Ovary (tissue), 9 donors: ENCODE measurements around the gene AMPH. TPM values are rescaled to one million over a fixed set of nuclear protein-coding genes. Genes with fewer than 3 reads are reported as not detected.

Experiments used
- DNase-seq, 5 donors: peaks; one replicate each; pipeline ENCODE4 v3.0.0-alpha.2; 2019 to 2020
- H3K27ac ChIP-seq, 2 donors: fragments of 200-600 bp; one replicate each; pipeline versions ENCODE4 v1.5.1 to v1.8.0; 2019 to 2022
- H3K27me3 ChIP-seq: fragments of 200-600 bp; one replicate; pipeline ENCODE4 v1.8.0; 2022
- H3K36me3 ChIP-seq: fragments of 200-600 bp; sonication (generic); one replicate; pipeline ENCODE4 v1.5.1; 2019
- H3K4me1 ChIP-seq: one replicate; pipeline ENCODE4 v1.8.1; 2013; ENCODE audit warnings: mild to moderate bottlenecking, moderate library complexity; ENCODE audit not compliant: insufficient read depth
- H3K4me3 ChIP-seq: fragments of 200-600 bp; sonication (generic); one replicate; pipeline ENCODE4 v1.5.1; 2017
- H3K9me3 ChIP-seq, 2 donors: fragments of 200-600 bp in 1 of 2; sonication (generic) in 1 of 2; one replicate each; pipeline versions ENCODE4 v1.5.1 to v1.8.1; 2013 to 2019; ENCODE audit warnings: mild to moderate bottlenecking in 1 of 2, moderate library complexity in 1 of 2
- CTCF ChIP-seq, 3 donors: fragments of 450-650 bp in 2 of 3; fragments of 200-600 bp in 1 of 3; IDR thresholded peaks; one replicate each; pipeline versions ENCODE4 v1.5.1 to v1.8.0; 2016 to 2022; ENCODE audit warnings: antibody characterized with exemption in 3 of 3, mild to moderate bottlenecking in 1 of 3
- EP300 ChIP-seq: sonication (generic); formaldehyde crosslinking; IDR thresholded peaks from one replicate; pipeline ENCODE4 v1.6.1; 2017; ENCODE audit warnings: antibody characterized with exemption
- POLR2A ChIP-seq: fragments of 450-650 bp; IDR thresholded peaks from one replicate; pipeline ENCODE4 v1.6.1; 2017; ENCODE audit warnings: antibody characterized with exemption, mild to moderate bottlenecking, moderate library complexity
- WGBS, 3 donors: extraction: QIAGEN DNeasy Blood & Tissue Kit in 1 of 3; methylation state at CpG; one replicate each; pipeline versions ENCODE4 v1.1.5 to v1.1.7; 2013 to 2017; 5-methylcytosine and 5-hydroxymethylcytosine counted together
- intact Hi-C, 4 donors: fragments of 100-400 bp; cut with DNase I; formaldehyde crosslinking; loops; one replicate each; pipeline versions ENCODE4 v1.11.0 to v1.15.1; 2022 to 2023
- polyA plus RNA-seq, 2 donors: library from polyadenylated mRNA; stranded (reverse); fragments of 200-250 nt in 1 of 2; fragments of 350-450 nt in 1 of 2; fragmentation: Illumina TruSeq in 1 of 2; extraction: RNeasy Lipid Tissue Mini Kit (QIAGEN cat#74804) in 1 of 2; gene quantifications; one replicate each; pipeline ENCODE4 v1.2.3, GENCODE V29; 2013 to 2014
- total RNA-seq, 7 donors: library from RNA; depleted of rRNA in 2 of 7; stranded (reverse); fragments of >200 nt in 2 of 7; fragmentation: NEBNext Ultra II Directional in 3 of 7; extraction: Animal tissue kit (Norgen Biotek cat#: 25700) in 3 of 7; gene quantifications; one replicate each; pipeline versions ENCODE4 v1.1.0 to v1.2.4, GENCODE V29; 2016 to 2023
- donor health status: DM: no; HTN: no; CAD: no; lungs with moderate emphysema.
- donor health status: DM: no; HTN: no; CAD: no.
- donor health status: Bipolar disorder and iron deficiency.
- donor health status: DM: yes; HTN: yes; CAD: no.
- donor health status: DM: no; HTN: no; CAD: no.
- donor health status: DM: yes; HTN: yes; CAD: no.

Gene AMPH
- total and polyA plus RNA-seq, 9 donors, result 0.10 to 4.6 (median 0.83) TPM

GRCh38 chr7:38507384-38507783 is 123.8 kb downstream of the AMPH start:
- TF ChIP-seq EP300, result no peak
- TF ChIP-seq CTCF (IDR thresholded peaks at IDR 0.05), result no peak
- 49 to 50% (median 49%) methylated on average over 2 of the region's 2 CpGs for WGBS, 3 donors
- intact Hi-C loops, result no loop called here
- Histone ChIP-seq H3K4me3 (no peak overlapping the region), H3K36me3 (no peaks in the 10 kb centered on the region), H3K27ac (no peak overlapping the region), H3K27me3 (no peaks in the 10 kb centered on the region), H3K4me1 (no peaks in the 10 kb centered on the region), H3K9me3 (no peaks in the 10 kb centered on the region)
- no peak for DNase-seq

GRCh38 chr7:38506756-38507155 is 124.4 kb downstream of the AMPH start:
- Histone ChIP-seq H3K27ac (no peak overlapping the region), H3K36me3 (no peaks in the 10 kb centered on the region), H3K4me1 (no peaks in the 10 kb centered on the region), H3K9me3 (no peaks in the 10 kb centered on the region), H3K4me3 (no peak overlapping the region), H3K27me3 (no peaks in the 10 kb centered on the region)
- WGBS, 3 donors, result 41 to 52% (median 45%) methylated on average over 3 of the region's 3 CpGs
- intact Hi-C loops, result no loop called here
- no peak for DNase-seq
- no peak for TF ChIP-seq POLR2A
- TF ChIP-seq CTCF (IDR thresholded peaks at IDR 0.05), result no peak
- no peak for TF ChIP-seq EP300

GRCh38 chr7:38506004-38506403 is 125.2 kb downstream of the AMPH start:
- Histone ChIP-seq H3K27me3 (no peaks in the 10 kb centered on the region), H3K4me1 (no peaks in the 10 kb centered on the region), H3K4me3 (no peak overlapping the region), H3K36me3 (no peaks in the 10 kb centered on the region), H3K27ac (no peak overlapping the region), H3K9me3 (no peaks in the 10 kb centered on the region)
- WGBS, 3 donors, result 90 to 94% (median 94%) methylated on average over 1 of the region's 1 CpG
- TF ChIP-seq CTCF (IDR thresholded peaks at IDR 0.05) (no peak), EP300 (no peak), POLR2A (no peak)
- intact Hi-C loops, result no loop called here
- no peak for DNase-seq

GRCh38 chr7:38504684-38505083 is 126.5 kb downstream of the AMPH start:
- 76 to 83% (median 80%) methylated on average over 2 of the region's 2 CpGs for WGBS, 3 donors
- Histone ChIP-seq H3K4me3 (no peak overlapping the region), H3K9me3 (no peaks in the 10 kb centered on the region), H3K36me3 (no peaks in the 10 kb centered on the region), H3K27ac (no peak overlapping the region), H3K27me3 (no peaks in the 10 kb centered on the region), H3K4me1 (no peaks in the 10 kb centered on the region)
- TF ChIP-seq CTCF (IDR thresholded peaks at IDR 0.05) (no peak), EP300 (no peak), POLR2A (no peak)
- DNase-seq, result no peak
- intact Hi-C loops, result no loop called here

- Histone ChIP-seq H3K4me1 (no peaks in the 10 kb centered on the region), H3K27me3 (no peaks in the 10 kb centered on the region), H3K27ac (no peak overlapping the region), H3K4me3 (no peak overlapping the region), H3K9me3 (no peaks in the 10 kb centered on the region), H3K36me3 (no peaks in the 10 kb centered on the region)
- 78 to 96% (median 91%) methylated on average over 6 of the region's 6 CpGs for WGBS, 3 donors
- intact Hi-C loops, result no loop called here
- no peak for DNase-seq
- no peak for TF ChIP-seq POLR2A
- TF ChIP-seq EP300, result no peak
- TF ChIP-seq CTCF (IDR thresholded peaks at IDR 0.05), result no peak
Measured at GRCh38 chr7:38502848-38503247, 128.3 kb downstream of the AMPH start.
